HepG2 (cell line): ENCODE measurements around the gene C22orf15.

ENCODE experiments used
- CC2D1A ChIP-seq: sonication (generic); formaldehyde crosslinking; IDR thresholded peaks from 2 replicates; pipeline ENCODE4 v1.8.1; 2023; ENCODE audit warnings: mild to moderate bottlenecking, missing genetic modification reagents
- CTCF ChIP-seq: sonication (generic); formaldehyde crosslinking; IDR thresholded peaks from 2 replicates; pipeline ENCODE4 v1.5.0; 2020; ENCODE audit warnings: mild to moderate bottlenecking, missing genetic modification reagents, moderate library complexity
- EP300 ChIP-seq, 3 experiments: sonication (generic) in 1 of 3; formaldehyde crosslinking in 1 of 3; IDR thresholded peaks; 2 replicates each; pipeline versions ENCODE4 v1.5.1 to v1.6.1; 2011 to 2020; ENCODE audit warnings: low read depth in 2 of 3, low read length in 2 of 3, borderline replicate concordance in 1 of 3, improper control_type of control experiment in 1 of 3, mild to moderate bottlenecking in 1 of 3, missing genetic modification reagents in 1 of 3, moderate library complexity in 1 of 3
- POLR2A ChIP-seq, 2 experiments: IDR thresholded peaks; 2 replicates each; pipeline ENCODE4 v1.6.1; 2011; ENCODE audit warnings: low read depth in 2 of 2, low read length in 2 of 2, mild to moderate bottlenecking in 1 of 2, moderate library complexity in 1 of 2; ENCODE audit not compliant: insufficient read depth in 1 of 2
- PREB ChIP-seq: sonication (generic); formaldehyde crosslinking; IDR thresholded peaks from 2 replicates; pipeline ENCODE4 v1.4.0; 2020; ENCODE audit warnings: missing genetic modification reagents
- TP53 ChIP-seq: sonication (generic); formaldehyde crosslinking; conservative IDR thresholded peaks from 2 replicates; pipeline ENCODE4 v1.4.0; 2020; ENCODE audit warnings: missing genetic modification reagents
- TSC22D2 ChIP-seq: sonication (generic); formaldehyde crosslinking; IDR thresholded peaks from 2 replicates; pipeline ENCODE4 v1.5.1; 2020; ENCODE audit warnings: missing genetic modification reagents, mild to moderate bottlenecking, borderline replicate concordance
- ZC3H4 ChIP-seq: sonication (generic); formaldehyde crosslinking; IDR thresholded peaks from 2 replicates; pipeline ENCODE4 v1.4.0; 2020; ENCODE audit warnings: missing genetic modification reagents, borderline replicate concordance
- ZNF24 ChIP-seq: fragments of 450-650 bp; IDR thresholded peaks from 2 replicates; pipeline ENCODE4 v1.6.1; 2017; ENCODE audit warnings: antibody characterized with exemption, mild to moderate bottlenecking
- ZNF362 ChIP-seq: sonication (generic); formaldehyde crosslinking; IDR thresholded peaks from 2 replicates; pipeline ENCODE4 v1.4.0; 2020; ENCODE audit warnings: missing genetic modification reagents, mild to moderate bottlenecking, borderline replicate concordance
- ZNF709 ChIP-seq: sonication (generic); formaldehyde crosslinking; IDR thresholded peaks from 2 replicates; pipeline ENCODE4 v1.5.0; 2020; ENCODE audit warnings: mild to moderate bottlenecking, missing genetic modification reagents
- ZNF784 ChIP-seq: sonication (generic); formaldehyde crosslinking; IDR thresholded peaks from 2 replicates; pipeline ENCODE4 v1.5.1; 2020; ENCODE audit warnings: missing genetic modification reagents, mild to moderate bottlenecking, borderline replicate concordance

GRCh38 chr22:23804781-23805291, 42.0 kb downstream of the C22orf15 start:
- TF ChIP-seq CTCF (no peak), POLR2A (IDR thresholded peaks at IDR 0.05; ENCODE audit: insufficient read depth in 1 of 2, low read depth in 2 of 2, low read length in 2 of 2) (no peak), ZNF362 (no peak), TP53 (no peak), TSC22D2 (CRISPR knock-in tag) (no peak), ZC3H4 (CRISPR knock-in tag) (no peak), EP300 (IDR thresholded peaks at IDR 0.05; ENCODE audit: low read depth in 2 of 2, low read length in 2 of 2) (no peak), EP300 (CRISPR knock-in tag; IDR thresholded peaks at IDR 0.05; ENCODE audit: borderline replicate concordance) (no peak), PREB (CRISPR knock-in tag) (no peak), CC2D1A (CRISPR knock-in tag) (no peak), ZNF709 (no peak), ZNF784 (CRISPR knock-in tag) (no peak), ZNF24 (no peak)
